Muscle of arm (tissue), 12 donors: ENCODE data around the gene CNRIP1. TPM values are rescaled to one million over a fixed set of nuclear protein-coding genes. Genes with fewer than 3 reads are reported as not detected.

Experiments used
- DNase-seq: peaks from one replicate; pipeline ENCODE4 v3.0.0-alpha.2; 2013
- polyA plus RNA-seq, 12 donors: library from polyadenylated mRNA; unstranded; fragments of 120-200 nt; gene quantifications; one replicate each; pipeline ENCODE4 v1.2.1, GENCODE V29; 2013; ENCODE audit not compliant: insufficient read length in 12 of 12

Gene CNRIP1
- polyA plus RNA-seq, 12 donors = 19.6 to 33.4 (median 23.8) TPM; not detected in 1

GRCh38 chr2:68252400-68253218, 67.1 kb downstream of the CNRIP1 start, which contains the start of gene PPP3R1:
Gene PPP3R1 (minus strand): TSS chr2:68252532. CDS start chr2:68252127, 405 bp downstream.
- peak; percentile 96 for DNase-seq

- DNase-seq = no peak
Observed at GRCh38 chr2:68251855-68252399, 67.8 kb downstream of the CNRIP1 start.

GRCh38 chr2:68251187-68251854, 68.4 kb downstream of the CNRIP1 start:
- peak; percentile 73 for DNase-seq

GRCh38 chr2:68250652-68251186, 69.0 kb downstream of the CNRIP1 start:
- DNase-seq = no peak

- no peak for DNase-seq
Observed at GRCh38 chr2:68250196-68250595, 69.6 kb downstream of the CNRIP1 start.

GRCh38 chr2:68248806-68249205, 70.9 kb downstream of the CNRIP1 start:
- DNase-seq = no peak

GRCh38 chr2:68248361-68248760, 71.4 kb downstream of the CNRIP1 start:
- no peak for DNase-seq

GRCh38 chr2:68246396-68246795, 73.4 kb downstream of the CNRIP1 start:
- no peak for DNase-seq

GRCh38 chr2:68245672-68246071, 74.1 kb downstream of the CNRIP1 start:
- no peak for DNase-seq

- DNase-seq = no peak
Observed at GRCh38 chr2:68245066-68245465, 74.7 kb downstream of the CNRIP1 start.

- DNase-seq = no peak
Observed at GRCh38 chr2:68244456-68244855, 75.3 kb downstream of the CNRIP1 start.

Other genes starting within 250 kb of the CNRIP1 start
- 10 to 100 TPM in 11 of 12 donors, not detected in 1; 11.0 to 18.5 (median 16.2) TPM for gene PNO1, start 162.1 kb downstream of the CNRIP1 start, polyA plus RNA-seq
- 100 to 1,000 TPM in 1 of 12 donors, 10 to 100 TPM in 11; 43.6 to 899 (median 55.4) TPM for gene PPP3R1, start 67.4 kb downstream of the CNRIP1 start, polyA plus RNA-seq
- 10 to 100 TPM in 1 of 12 donors, 1 to 10 TPM in 9, not detected in 2; 4.1 to 14.0 (median 5.3) TPM for gene PLEK, start 45.3 kb upstream of the CNRIP1 start, polyA plus RNA-seq
- gene FBXO48, start 147.3 kb upstream of the CNRIP1 start, polyA plus RNA-seq = 1 to 10 TPM in 10 of 12 donors, not detected in 2; 1.3 to 2.7 (median 1.9) TPM
- 1 to 10 TPM in 10 of 12 donors, not detected in 2; 1.3 to 3.5 (median 2.0) TPM for gene APLF, start 147.6 kb upstream of the CNRIP1 start, polyA plus RNA-seq